Measurements from ENCODE around the gene FBXL17.

The FBXL17 gene

DNA sequence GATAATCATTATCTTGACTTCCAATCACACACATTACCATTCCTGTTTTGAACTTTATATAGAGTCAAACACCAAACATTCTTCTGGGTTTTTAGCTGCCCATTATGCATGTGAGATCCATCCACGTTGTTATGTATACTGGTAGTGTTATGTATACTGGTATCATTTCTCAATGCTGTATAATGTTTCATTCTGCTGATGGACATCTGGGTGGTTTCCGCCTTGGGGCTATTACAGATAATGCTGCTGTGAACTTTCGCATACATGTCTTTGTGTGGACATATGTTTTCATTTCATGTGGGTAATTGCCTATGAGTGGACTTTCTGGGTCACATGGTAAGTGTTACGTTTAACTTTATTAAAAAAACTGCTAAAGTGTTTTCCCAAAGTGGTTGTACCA lies 493.4 kb downstream of the FBXL17 start:
- no peak for DNase-seq

DNA sequence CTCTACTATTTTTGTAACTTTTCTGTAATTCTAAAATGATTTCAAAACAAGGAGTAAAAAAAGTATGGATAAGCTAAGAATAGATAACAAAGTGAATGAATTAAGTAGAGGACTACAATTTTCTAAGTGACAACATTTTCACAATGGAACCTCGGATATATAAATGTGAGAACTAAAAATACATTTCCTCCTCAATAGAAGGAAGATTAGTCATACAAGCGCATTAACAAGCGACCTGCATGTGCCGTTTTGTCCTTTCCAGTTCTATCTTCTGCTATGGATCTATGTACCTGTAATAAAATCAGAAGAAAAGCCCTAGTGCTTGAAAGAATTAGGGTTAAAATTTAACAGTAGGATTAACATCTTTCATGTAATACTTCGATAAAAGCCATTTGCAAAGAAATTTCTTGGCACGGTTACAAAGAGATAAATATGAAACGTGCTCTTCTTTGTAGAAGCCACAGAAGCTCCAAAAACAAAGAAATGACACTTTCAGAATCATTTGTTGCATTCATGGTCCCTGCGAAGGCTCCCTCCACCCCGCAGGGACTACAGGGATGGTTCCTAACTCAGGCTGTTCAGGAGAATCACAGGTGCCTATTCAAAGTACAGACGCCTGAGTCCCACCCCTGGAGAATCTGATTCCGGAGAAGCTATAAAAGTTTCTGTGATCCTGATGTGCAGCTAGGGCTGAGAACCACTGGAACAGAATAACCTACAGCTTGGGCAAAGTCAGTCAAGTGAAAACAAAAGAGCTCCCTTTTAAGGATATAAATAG lies 494.5 kb downstream of the FBXL17 start:
- no peak for DNase-seq

- DNase-seq = no peak
Measured at GRCh38 chr5:107885601-107886000, 496.3 kb downstream of the FBXL17 start.

DNA sequence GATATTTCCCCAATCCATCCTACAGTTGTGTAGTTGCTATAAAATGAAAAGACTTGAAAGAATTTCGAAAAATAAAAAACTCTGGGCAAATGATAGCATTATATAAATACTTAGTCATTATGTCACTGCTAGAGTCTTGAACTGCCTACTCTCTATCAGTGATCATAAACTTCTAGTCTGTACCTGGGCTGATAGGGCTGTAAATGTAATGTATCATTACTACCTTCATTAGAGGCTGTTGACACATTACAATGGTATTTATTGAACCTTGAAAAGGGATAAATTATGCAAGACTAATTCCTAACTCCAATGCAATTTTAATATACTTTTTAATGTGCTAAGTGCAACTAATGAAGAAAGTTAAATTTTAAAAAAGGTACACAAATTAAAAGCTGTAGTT lies 497.0 kb downstream of the FBXL17 start:
- DNase-seq = no peak

- DNase-seq = no peak
Measured at GRCh38 chr5:107878661-107879060, 503.2 kb downstream of the FBXL17 start.

GRCh38 chr5:107876906-107877305 lies 505.0 kb downstream of the FBXL17 start:
- DNase-seq = no peak

- no peak for DNase-seq
Measured at GRCh38 chr5:107876261-107876660, 505.6 kb downstream of the FBXL17 start.

GRCh38 chr5:107875833-107876232 lies 506.1 kb downstream of the FBXL17 start:
- DNase-seq = peak; percentile 37

DNA sequence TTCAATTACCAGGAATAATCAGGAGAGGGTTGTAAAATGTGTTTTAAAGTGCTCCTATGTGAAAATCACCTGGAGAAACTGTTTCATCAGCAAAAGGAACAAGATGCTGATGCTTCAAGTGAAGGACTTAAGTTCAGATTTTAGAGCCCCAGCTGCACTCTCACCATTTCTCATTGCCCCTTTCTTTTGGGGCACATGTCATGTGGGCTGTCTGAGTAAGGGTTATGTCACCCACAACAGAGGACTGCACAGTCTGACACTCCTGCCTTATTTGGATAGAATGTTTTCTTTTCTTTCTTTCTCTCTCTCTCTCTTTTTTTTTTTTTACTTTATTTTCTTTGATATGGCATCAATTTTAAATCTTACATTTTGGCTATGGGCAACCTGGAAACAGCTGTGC lies 507.1 kb downstream of the FBXL17 start:
- peak; percentile 25 for DNase-seq

GRCh38 chr5:107873877-107874276 lies 508.0 kb downstream of the FBXL17 start:
- no peak for DNase-seq

GRCh38 chr5:107871023-107871422 lies 510.9 kb downstream of the FBXL17 start:
- no peak for DNase-seq

DNA sequence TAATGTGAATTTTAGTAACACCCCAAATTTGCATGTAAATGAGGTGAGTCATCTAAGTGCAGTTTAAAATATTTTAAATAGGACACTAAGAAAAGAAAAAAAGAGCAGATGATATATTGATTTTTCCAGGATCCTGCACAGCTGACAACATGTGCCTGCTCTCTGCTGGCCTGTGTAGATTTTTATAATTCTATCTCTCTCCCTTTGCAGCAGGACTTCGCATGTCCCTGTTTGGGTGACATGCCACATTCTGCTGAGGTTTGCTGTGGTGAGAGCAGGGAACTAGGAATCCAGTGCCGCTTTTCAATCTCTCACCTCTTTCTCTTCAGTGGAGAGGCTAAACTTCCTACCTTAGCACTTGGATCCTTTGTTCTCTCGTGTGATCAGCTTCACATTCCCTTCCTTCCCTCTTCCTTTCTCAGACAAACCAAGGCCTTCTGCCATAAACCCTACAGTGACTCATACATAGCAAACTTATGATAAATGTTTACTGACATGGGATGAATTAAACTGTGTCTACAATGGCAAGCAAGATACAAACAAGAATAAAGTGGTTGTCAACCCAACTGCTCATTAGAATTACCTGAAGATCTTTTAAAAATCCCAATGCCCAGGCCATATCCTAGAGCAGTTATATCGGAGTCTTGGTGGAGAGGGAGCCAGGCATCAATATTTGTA lies 512.3 kb downstream of the FBXL17 start:
- peak; percentile 81 for DNase-seq

DNA sequence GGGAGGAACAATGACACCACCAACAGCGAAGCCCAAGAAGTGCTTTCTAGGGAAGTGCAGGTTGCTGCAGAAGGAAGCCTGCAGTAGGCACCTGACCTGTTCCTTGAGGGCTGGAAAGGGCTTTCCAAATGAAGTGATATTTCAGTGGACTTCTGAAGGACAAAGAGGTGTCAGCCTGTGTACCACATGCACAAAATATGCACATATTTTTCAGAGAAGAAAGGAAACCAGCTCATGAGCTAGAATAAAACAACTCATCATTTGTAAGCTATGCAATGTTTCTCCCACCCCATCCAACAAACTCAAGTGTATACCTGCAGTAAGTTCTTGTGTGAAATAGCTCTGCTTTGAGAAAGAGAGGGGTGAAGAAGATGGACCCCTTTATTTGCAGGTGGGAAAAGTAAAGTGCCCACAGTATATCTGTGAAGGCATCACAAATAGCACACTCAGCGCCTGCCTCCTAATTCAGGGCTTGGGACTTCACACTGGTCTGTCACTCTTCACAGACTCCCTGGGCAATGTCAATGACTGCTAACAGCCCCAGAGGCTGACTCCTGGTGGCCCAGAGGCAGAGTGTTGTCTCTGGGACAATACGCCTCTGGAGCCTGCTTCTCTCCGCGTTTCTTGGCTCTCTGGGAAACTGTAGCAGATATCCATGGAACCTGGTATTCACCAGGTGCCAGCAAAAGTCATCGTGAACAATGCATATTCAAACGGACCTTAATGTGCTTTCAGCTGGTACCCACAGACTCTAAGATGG lies 513.1 kb downstream of the FBXL17 start:
- DNase-seq = peak; percentile 11

DNA sequence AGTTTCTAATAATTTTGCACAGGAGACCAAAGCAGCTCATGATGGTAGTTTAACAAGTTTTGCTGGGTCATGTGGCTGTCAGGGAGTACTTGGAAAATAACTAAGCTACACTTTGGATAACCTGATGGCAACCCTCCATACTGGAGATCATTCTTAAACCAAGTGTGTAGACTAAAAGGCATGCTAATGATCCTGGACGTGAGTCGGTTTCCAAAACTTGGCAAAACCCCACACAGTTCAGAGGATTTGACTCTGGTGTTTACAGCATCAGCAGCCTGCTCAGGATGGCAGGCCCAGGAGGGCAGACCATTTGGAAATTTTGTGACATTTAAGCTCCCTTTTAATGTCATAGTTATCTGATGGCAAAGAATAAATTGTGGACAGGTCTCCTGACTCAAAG lies 514.6 kb downstream of the FBXL17 start:
- DNase-seq = no peak

- peak; percentile 41 for DNase-seq
Measured at GRCh38 chr5:107864793-107865192, 517.1 kb downstream of the FBXL17 start.

DNA sequence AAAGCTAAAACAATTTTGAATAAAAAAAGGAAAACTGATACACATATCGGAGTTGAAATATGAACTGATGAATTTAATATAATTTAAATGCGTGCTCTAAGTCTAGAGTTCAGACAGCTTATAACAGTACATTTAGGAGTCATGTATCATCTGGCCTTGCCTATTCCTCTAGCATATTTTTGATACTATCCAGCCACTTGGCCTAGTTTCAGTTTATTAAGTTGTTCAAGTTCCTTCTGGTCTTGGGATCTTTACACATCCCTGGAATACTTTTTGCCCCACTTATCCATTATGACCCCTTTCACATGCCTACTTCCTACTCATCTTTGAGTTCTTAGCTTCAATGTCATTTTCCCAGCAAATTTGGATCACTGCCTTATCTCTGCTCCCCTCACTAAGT lies 518.8 kb downstream of the FBXL17 start:
- no peak for DNase-seq

DNA sequence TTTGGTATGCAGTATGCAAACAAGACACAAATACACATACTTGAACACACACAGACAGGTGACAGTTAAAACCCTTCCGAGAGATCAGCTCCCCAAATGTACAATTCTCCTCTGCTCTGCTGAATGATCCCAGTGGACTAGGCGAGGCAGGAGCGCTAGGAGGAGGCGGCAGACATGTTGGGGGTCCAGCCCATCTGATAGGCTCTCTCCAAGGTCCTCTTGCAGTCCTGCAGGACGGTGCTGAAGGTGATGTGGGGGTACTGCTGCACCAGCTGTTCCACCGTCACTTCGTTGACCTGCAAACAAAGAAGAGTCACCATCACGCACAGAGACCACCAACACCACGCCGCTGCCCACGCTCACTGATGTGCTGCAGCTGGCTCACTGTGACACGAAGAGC lies 520.3 kb downstream of the FBXL17 start:
- no peak for DNase-seq

GRCh38 chr5:107860044-107860443 lies 521.9 kb downstream of the FBXL17 start:
- no peak for DNase-seq

GRCh38 chr5:107858788-107859187 lies 523.1 kb downstream of the FBXL17 start:
- no peak for DNase-seq

- no peak for DNase-seq
Measured at GRCh38 chr5:107858324-107858723, 523.6 kb downstream of the FBXL17 start.

- DNase-seq = no peak
Measured at GRCh38 chr5:107857785-107858184, 524.1 kb downstream of the FBXL17 start.

DNA sequence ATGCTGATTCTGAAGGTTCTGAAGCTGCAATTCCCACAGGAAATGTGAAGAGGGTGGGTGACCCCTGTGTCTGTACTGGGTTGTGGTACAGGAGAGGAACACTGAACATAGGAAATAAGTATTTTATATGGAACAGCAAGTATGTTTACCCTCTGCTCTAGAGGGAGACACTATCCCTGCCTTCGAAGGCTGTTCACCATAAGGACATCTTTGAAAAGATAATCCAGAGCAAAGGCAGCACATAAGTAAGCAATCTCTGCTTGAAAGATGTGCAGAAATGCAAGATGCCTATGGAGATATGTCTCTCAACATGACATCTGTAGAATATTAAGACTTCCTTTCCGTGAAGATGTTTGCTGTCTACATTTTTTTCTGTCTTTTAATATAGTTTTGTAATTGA lies 526.7 kb downstream of the FBXL17 start:
- DNase-seq = peak; percentile 17

- no peak for DNase-seq
Measured at GRCh38 chr5:107853696-107854095, 528.2 kb downstream of the FBXL17 start.

DNA sequence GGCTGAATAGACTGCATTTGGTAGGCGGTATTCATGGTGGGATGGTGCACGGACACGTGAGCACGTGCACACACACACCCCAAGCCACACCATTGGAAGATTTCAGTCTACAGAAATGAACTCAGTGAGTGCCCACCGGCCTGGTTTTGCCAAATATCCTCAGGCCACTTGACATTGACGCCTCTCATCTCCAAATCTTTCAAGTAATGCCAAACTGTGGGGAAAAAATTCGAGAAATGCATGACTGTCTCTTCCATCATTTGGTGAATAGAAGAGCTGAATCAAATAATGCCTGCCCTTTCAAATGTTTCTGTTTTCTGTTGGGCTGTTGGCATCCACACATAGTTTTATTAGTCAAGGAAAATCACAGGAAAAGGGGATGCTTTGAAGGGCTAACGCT lies 528.9 kb downstream of the FBXL17 start:
- no peak for DNase-seq
